Left lung (tissue), 10 donors: ENCODE results near the gene MRPS5. TPM values are rescaled to one million over a fixed set of nuclear protein-coding genes. Genes with fewer than 3 reads are reported as not detected.
"Not testable (repeated sequence)": the region's sequence is repeated elsewhere in the genome, so short reads cannot be mapped to it uniquely, and the experiment has no call there.

Source experiments
- ATAC-seq: fragments of 200-7000 bp; cut with Tn5 transposase; one replicate; pipeline ENCODE4 v1.9.1; 2020; ENCODE audit warnings: moderate library complexity
- DNase-seq, 4 donors: peaks; one replicate each; pipeline ENCODE4 v3.0.0-alpha.2; 2013 to 2020
- H3K27ac ChIP-seq, 2 donors: fragments of 200-600 bp; sonication (generic) in 1 of 2; one replicate each; pipeline versions ENCODE4 v1.5.0 to v1.8.0; 2020 to 2021
- H3K27me3 ChIP-seq, 2 donors: fragments of 200-600 bp; sonication (generic) in 1 of 2; one replicate each; pipeline versions ENCODE4 v1.5.0 to v1.8.0; 2020 to 2021
- H3K36me3 ChIP-seq, 2 donors: fragments of 200-600 bp; sonication (generic) in 1 of 2; one replicate each; pipeline versions ENCODE4 v1.5.0 to v1.8.0; 2020 to 2021
- H3K4me1 ChIP-seq, 2 donors: fragments of 200-600 bp; one replicate each; pipeline ENCODE4 v1.8.0; 2021
- H3K4me3 ChIP-seq, 2 donors: fragments of 200-600 bp; sonication (generic) in 1 of 2; one replicate each; pipeline versions ENCODE4 v1.5.0 to v1.8.0; 2020 to 2021; ENCODE audit warnings: mild to moderate bottlenecking in 1 of 2
- H3K9me3 ChIP-seq, 2 donors: fragments of 200-600 bp; sonication (generic) in 1 of 2; one replicate each; pipeline versions ENCODE4 v1.5.0 to v1.8.0; 2020 to 2021
- CTCF ChIP-seq, 2 donors: fragments of 200-600 bp; sonication (generic) in 1 of 2; IDR thresholded peaks; one replicate each; pipeline versions ENCODE4 v1.5.0 to v1.8.0; 2021; ENCODE audit warnings: antibody characterized with exemption in 2 of 2
- intact Hi-C, 2 donors: fragments of 100-400 bp; cut with DNase I; formaldehyde crosslinking; loops; one replicate each; pipeline versions ENCODE4 v1.11.2 to v1.14.2; 2022
- polyA plus RNA-seq, 6 donors: library from polyadenylated mRNA; unstranded; fragments of 120-200 nt; gene quantifications; one replicate each; pipeline ENCODE4 v1.2.1, GENCODE V29; 2013; ENCODE audit not compliant: insufficient read length in 6 of 6
- total RNA-seq, 2 donors: library from RNA; stranded (reverse); fragmentation: NEBNext Ultra II Directional; extraction: Animal tissue kit (Norgen Biotek cat#: 25700); gene quantifications; one replicate each; pipeline ENCODE4 v1.2.1, GENCODE V29; 2021
- donor health status: DM: no; HTN: yes; CAD: no.
- donor health status: DM: no; HTN: no; CAD: no.

The MRPS5 gene
- total and polyA plus RNA-seq, 8 donors = 46.7 to 101 (median 84.7) TPM

GRCh38 chr2:95041060-95041823 is 80.4 kb downstream of the MRPS5 start:
- peak; percentile 41 for ATAC-seq
- no peak for DNase-seq
- Histone ChIP-seq H3K4me3 (no peak overlapping the region), H3K27ac (peak overlapping the region; percentile 26 to 41), H3K9me3 (no peaks in the 10 kb centered on the region), H3K27me3 (peaks cover 0 to 20% of the 10 kb centered on the region in 2 donors), H3K36me3 (no peaks in the 10 kb centered on the region), H3K4me1 (peaks cover 7 to 11% of the 10 kb centered on the region in 2 donors)
- intact Hi-C loops = no loop called here
- no peak for TF ChIP-seq CTCF (IDR thresholded peaks at IDR 0.05)

- ATAC-seq (no peak), DNase-seq (no peak)
- intact Hi-C loops = no loop called here
- H3K4me3 ChIP-seq = no peak overlapping the region
- H3K27ac ChIP-seq = peak overlapping the region in 1 of 2 donors; percentile 26
- no peaks in the 10 kb centered on the region for H3K36me3 ChIP-seq
- H3K27me3 ChIP-seq = peaks cover 0 to 20% of the 10 kb centered on the region in 2 donors
- TF ChIP-seq CTCF (IDR thresholded peaks at IDR 0.05) = no peak
- peaks cover 7 to 11% of the 10 kb centered on the region in 2 donors for H3K4me1 ChIP-seq
- H3K9me3 ChIP-seq = no peaks in the 10 kb centered on the region
These were observed 81.2 kb downstream of the MRPS5 start for GRCh38 chr2:95040426-95040825.

GRCh38 chr2:95039978-95040377 is 81.6 kb downstream of the MRPS5 start:
- ATAC-seq = no peak
- Histone ChIP-seq H3K4me3 (no peak overlapping the region), H3K9me3 (no peaks in the 10 kb centered on the region), H3K27me3 (peaks cover 0 to 20% of the 10 kb centered on the region in 2 donors), H3K4me1 (peaks cover 7 to 11% of the 10 kb centered on the region in 2 donors), H3K27ac (no peak overlapping the region), H3K36me3 (no peaks in the 10 kb centered on the region)
- DNase-seq = no peak
- intact Hi-C loops = no loop called here
- TF ChIP-seq CTCF (IDR thresholded peaks at IDR 0.05) = no peak

GRCh38 chr2:95039363-95039762 is 82.2 kb downstream of the MRPS5 start:
- H3K9me3 ChIP-seq = no peaks in the 10 kb centered on the region
- H3K27ac ChIP-seq = no peak overlapping the region
- no peak for ATAC-seq
- no peaks in the 10 kb centered on the region for H3K36me3 ChIP-seq
- no peak overlapping the region for H3K4me3 ChIP-seq
- peaks cover 7 to 11% of the 10 kb centered on the region in 2 donors for H3K4me1 ChIP-seq
- TF ChIP-seq CTCF (IDR thresholded peaks at IDR 0.05) = no peak
- peaks cover 0 to 20% of the 10 kb centered on the region in 2 donors for H3K27me3 ChIP-seq
- DNase-seq = no peak
- intact Hi-C loops = no loop called here

- Histone ChIP-seq H3K4me1 (peaks cover 7 to 11% of the 10 kb centered on the region in 2 donors), H3K27ac (no peak overlapping the region), H3K27me3 (peaks cover 0 to 20% of the 10 kb centered on the region in 2 donors), H3K4me3 (no peak overlapping the region), H3K36me3 (no peaks in the 10 kb centered on the region), H3K9me3 (no peaks in the 10 kb centered on the region)
- intact Hi-C loops = no loop called here
- ATAC-seq (no peak), DNase-seq (no peak)
- no peak for TF ChIP-seq CTCF (IDR thresholded peaks at IDR 0.05)
These were observed 82.8 kb downstream of the MRPS5 start for GRCh38 chr2:95038635-95039298.

- H3K27ac ChIP-seq, H3K9me3 ChIP-seq, DNase-seq, ATAC-seq, H3K4me1 ChIP-seq, H3K4me3 ChIP-seq, intact Hi-C loops, H3K36me3 ChIP-seq: not testable (repeated sequence)
- peaks cover 0 to 19% of the 10 kb centered on the region in 2 donors for H3K27me3 ChIP-seq
These were observed 83.6 kb downstream of the MRPS5 start for GRCh38 chr2:95037841-95038585.
